ENCODE measurements around the gene IL17RC.
"Not testable (repeated sequence)": the region's sequence is repeated elsewhere in the genome, so short reads cannot be mapped to it uniquely, and the experiment has no call there.

Gene IL17RC

DNA sequence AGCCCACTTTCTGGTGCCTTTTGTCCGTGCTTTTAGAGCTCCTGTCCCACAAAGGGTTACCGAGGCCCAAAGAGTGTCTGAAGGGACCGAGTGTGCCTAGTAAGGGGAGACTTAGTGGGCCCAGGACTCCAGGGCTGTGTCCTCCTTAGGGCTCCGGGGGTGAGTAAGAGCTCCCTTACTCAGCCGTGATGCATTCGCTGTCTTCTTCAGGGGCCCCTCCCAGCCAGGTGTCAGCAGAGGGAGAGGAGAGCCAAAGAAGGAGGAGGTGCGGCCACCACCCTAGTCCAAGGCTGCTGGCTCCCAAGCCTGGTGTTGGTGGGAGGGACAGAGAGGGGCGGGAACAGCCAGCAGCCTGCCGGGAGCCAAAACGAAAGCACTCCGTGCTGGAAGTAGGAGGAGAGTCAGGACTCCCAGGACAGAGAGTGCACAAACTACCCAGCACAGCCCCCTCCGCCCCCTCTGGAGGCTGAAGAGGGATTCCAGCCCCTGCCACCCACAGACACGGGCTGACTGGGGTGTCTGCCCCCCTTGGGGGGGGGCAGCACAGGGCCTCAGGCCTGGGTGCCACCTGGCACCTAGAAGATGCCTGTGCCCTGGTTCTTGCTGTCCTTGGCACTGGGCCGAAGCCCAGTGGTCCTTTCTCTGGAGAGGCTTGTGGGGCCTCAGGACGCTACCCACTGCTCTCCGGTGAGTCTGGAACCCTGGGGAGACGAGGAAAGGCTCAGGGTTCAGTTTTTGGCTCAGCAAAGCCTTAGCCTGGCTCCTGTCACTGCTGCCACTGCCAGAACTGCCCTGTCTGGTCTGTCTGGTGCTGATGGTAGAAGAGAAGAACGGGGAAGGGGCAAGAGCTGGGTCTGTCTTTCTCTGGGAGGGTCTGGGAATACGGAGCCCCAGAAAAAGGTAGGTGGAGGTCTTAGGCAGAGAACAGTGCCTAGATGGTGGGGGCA is at the start of gene IL17RC:
TSS of gene IL17RC (plus strand) at position 365 of the 947 bp plus-strand sequence. CDS start at position 583, 218 bp downstream.
- no peak for DNase-seq (ENCODE audit: low read depth in 2 of 2, low spot score in 1 of 2)

DNA sequence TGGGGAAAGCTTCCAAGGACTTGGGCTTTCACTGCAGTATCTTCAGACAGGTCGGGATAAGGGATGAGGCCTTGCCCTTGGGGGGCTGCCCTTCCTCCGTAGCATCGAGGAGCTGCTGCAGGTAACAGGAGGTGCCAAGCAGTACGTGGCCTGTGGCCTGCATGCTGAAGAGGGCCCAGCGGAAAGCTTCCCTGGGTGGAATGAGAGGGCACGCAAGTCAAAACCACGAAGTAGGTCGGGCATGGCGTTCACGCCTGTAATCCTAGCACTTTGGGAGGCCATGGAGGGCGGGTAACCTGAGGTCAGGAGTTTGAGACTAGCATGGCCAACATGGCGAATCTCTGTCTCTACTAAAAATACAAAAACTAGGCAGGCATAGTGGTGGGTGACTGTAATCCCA is 49.8 kb upstream of the IL17RC start:
- DNase-seq (ENCODE audit: low read depth in 2 of 2, low spot score in 1 of 2) = no peak

DNA sequence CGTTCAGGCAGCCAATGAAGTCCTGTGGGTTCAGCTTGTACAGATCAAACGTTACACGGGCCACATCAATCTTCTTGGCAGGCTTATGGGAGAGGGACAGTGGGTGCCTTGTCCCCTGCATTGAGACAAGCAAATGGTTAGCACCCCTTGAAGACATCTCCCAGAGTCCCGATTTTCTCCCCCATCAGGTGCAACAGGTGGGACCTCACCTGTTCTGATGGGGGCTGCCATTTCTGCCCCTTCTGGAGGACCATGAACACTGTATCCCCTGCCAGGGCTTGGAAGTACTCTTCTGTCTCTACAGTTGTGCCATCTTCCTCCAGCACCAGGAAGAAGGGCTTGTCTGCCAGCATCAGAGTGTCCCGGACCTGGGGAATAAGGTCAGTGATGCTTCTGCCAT is 46.9 kb upstream of the IL17RC start:
- DNase-seq (ENCODE audit: low read depth in 2 of 2, low spot score in 1 of 2) = no peak

DNA sequence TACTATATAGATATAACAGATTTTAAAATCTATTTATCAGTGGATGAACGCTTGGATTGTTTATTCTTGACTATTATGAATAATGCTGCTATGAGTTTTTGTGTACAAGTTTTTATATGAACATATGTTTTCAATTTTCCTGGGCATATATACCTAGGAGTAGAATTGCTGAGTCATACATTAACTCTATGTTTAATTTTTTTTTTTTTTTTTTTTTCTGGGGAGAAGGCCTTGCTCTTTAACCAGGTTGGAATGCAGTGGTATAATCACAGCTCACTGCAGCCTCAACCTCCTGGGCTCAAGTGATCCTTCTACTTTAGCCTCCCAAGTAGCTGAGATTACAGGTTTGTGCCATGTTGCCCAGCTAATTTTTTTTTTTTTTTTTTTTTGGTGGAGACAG is 45.9 kb upstream of the IL17RC start:
- DNase-seq (ENCODE audit: low read depth in 2 of 2, low spot score in 1 of 2) = no peak

DNA sequence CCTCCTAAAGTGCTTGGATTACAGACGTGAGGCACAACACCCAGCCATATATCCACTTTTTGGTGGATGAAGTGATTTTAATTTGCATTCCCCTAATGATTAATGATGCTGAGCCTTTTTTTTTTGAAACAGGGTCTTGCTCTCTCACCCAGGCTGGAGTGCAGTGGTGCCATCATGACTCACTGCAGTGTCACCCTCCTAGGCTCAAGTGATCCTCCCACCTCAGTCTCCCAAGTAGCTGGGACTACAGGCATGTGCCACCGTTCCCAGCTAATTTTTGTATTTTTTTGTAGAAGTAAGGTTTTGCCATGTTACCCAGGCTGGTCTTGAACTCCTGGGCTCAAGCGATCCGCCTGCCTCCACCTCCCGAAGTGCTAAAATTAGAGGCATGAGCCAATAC is 44.8 kb upstream of the IL17RC start:
- not testable (repeated sequence) for DNase-seq (ENCODE audit: low read depth in 2 of 2, low spot score in 1 of 2)

GRCh38 chr3:9875448-9875847 is 41.5 kb upstream of the IL17RC start:
- DNase-seq (ENCODE audit: low read depth in 2 of 2, low spot score in 1 of 2) = no peak

DNA sequence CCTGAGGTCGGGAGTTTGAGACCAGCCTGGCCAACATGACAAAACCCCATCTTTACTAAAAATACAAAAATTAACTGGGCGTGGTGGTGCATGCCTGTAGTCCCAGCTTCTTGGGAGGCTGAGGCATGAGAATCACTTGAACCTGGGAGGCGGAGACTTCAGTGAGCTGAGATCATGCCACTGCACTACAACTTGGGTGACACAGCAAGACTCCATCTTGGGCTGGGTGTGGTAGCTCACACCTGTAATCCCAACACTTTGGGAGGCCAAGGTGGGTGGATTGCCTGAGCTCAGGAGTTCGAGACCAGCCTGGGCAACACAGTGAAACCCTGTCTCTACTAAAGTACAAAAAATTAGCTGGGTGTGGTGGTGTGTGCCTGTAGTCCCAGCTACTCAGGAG is 40.6 kb upstream of the IL17RC start:
- DNase-seq (ENCODE audit: low read depth in 2 of 2, low spot score in 1 of 2) = not testable (repeated sequence)

GRCh38 chr3:9876991-9877390 is 39.9 kb upstream of the IL17RC start:
- DNase-seq (ENCODE audit: low read depth in 2 of 2, low spot score in 1 of 2) = no peak

- DNase-seq (ENCODE audit: low read depth in 2 of 2, low spot score in 1 of 2) = no peak
Measured at GRCh38 chr3:9878700-9879099, 38.2 kb upstream of the IL17RC start.

- no peak for DNase-seq (ENCODE audit: low read depth in 2 of 2, low spot score in 1 of 2)
Measured at GRCh38 chr3:9879830-9880549, 36.9 kb upstream of the IL17RC start, which contains the start of gene CIDEC. CIDEC (minus strand) TSS chr3:9880253; CDS start chr3:9878486, 1,767 bp downstream.

DNA sequence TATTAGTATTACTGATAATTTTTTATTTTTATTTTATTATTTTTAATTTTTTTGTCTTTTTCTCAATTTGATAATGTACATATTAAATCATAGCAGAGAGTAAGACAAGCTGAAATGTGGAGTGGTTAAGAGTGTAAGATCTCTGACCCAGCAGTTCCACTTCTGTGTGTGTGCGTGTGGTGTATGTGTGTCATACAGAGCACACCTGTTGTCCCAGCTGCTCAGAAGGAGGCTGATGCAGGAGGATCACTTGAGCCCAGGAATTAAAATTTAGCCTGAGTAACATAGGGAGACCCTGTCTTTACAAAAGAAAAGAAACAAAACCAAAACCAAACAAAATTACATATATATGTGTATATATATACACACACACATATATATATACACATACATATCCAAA is 35.5 kb upstream of the IL17RC start:
- DNase-seq (ENCODE audit: low read depth in 2 of 2, low spot score in 1 of 2) = no peak

DNA sequence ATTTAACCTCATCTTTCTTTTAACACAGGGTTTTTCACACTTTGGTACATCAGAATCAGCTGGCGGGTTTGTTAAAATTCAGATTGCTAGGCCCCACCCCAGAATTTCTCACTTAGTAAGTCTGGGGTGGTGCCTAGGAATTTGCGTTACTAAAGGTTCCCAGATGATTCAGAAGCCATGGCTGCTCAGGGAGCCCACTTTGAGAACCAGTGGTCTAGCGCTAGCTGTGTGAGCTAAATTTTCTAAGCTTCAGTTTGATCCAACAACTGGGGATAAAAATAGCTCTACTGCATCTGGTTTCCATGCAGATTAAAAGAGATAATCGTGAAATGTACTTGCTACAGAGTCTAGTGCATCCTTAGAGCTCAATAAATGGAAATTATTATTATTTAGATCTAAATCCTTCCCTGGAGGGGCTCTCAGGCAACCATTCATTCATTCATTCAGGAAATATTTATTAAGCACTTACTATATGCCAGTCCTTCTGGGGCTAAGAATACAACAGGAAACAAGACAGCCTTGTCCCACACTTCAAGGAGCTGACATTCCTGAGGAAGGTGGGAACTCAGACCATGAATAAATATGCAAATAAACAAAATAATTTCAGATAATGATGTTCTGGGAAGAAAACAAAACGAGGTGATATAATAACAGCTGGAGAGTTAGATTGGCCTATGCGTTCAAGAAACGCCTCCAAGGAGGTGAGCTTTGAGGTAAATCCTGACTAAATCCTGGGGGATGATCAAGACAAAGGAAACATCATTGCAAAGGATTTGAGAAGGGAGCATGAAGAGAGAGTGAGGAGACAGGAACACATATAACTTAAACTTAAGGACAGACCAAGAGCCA is 33.0 kb upstream of the IL17RC start:
- no peak for DNase-seq (ENCODE audit: low read depth in 2 of 2, low spot score in 1 of 2)

- no peak for DNase-seq (ENCODE audit: low read depth in 2 of 2, low spot score in 1 of 2)
Measured at GRCh38 chr3:9884555-9885165, 32.2 kb upstream of the IL17RC start.

DNA sequence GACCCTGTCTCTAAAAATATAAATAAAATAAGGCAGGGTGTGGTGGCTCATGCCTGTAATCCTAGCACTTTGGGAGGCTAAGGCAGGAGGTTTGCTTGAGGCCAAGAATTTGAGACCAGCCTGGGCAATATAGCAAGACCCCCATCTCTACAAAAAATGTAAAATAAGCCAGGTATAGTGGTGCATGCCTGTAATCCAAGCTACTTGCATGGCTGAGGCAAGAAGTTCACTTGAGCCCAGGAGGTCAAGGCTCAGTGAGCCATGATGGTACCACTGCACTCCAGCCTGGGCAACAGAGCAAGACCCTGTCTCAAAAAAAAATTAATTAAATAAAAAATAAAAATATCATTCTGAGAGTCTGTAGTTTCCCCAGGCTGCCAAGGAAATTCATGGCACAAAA is 30.6 kb upstream of the IL17RC start:
- no peak for DNase-seq (ENCODE audit: low read depth in 2 of 2, low spot score in 1 of 2)

- no peak for DNase-seq (ENCODE audit: low read depth in 2 of 2, low spot score in 1 of 2)
Measured at GRCh38 chr3:9887480-9887879, 29.4 kb upstream of the IL17RC start.

- no peak for DNase-seq (ENCODE audit: low read depth in 2 of 2, low spot score in 1 of 2)
Measured at GRCh38 chr3:9888540-9888939, 28.4 kb upstream of the IL17RC start.

DNA sequence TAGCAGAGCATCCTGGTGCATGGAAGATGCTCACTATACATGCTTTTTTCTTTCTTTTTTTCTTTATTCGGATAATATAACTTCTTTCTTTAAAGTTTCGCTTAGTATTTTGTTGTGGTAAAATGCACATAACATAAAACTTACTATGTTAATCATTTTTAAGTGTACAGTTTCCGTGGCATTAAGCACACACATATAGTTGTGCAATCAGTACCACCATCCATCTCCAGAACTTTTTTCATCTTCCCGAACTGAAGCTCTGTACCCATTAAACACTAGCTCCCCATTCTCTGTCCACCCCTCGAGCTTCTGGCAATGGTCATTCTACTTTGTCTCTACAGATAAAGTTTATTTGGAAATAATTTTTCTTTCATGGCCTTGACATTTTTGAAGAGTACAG is 27.5 kb upstream of the IL17RC start:
- DNase-seq (ENCODE audit: low read depth in 2 of 2, low spot score in 1 of 2) = no peak

DNA sequence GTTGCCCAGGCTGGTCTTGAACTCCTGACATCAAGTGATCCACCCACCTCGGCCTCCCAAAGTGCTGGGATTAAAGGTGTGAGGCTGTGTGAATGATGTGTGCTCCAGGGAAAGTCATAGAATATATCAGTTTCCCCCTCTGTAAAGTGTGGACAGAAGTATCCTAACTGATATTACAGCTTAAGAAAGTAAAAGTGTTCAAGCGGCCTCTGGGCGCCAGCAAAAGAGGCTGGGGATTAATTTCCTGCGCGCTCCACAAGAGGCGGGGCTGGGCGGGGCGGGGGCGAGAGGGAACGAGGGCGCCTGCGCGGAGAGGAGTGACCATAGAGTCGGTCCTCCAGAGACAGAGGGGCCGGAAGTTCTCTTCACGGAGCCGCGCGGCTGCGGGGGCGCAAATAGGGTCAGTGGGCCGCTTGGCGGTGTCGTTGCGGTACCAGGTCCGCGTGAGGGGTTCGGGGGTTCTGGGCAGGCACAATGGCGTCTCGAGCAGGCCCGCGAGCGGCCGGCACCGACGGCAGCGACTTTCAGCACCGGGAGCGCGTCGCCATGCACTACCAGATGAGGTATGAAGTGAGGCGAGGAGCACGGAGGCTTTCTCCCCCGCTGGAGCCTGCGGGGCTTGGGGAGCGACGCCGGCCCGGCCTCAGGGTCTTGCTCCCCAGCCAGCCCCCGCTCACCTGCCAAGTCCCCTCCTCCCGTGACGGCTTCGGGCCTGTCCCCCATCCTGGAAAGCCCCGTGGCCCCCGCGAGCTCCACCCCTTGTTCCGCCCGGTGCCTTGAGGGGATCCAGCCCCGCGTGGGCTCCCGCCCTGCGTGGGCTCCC is 26.4 kb upstream of the IL17RC start, which contains the start of gene JAGN1:
TSS of gene JAGN1 (plus strand) at position 362 of the 823 bp plus-strand sequence. CDS start at position 475, 113 bp downstream.
- DNase-seq (ENCODE audit: low read depth in 2 of 2, low spot score in 1 of 2) = peak; percentile 83 to 86

DNA sequence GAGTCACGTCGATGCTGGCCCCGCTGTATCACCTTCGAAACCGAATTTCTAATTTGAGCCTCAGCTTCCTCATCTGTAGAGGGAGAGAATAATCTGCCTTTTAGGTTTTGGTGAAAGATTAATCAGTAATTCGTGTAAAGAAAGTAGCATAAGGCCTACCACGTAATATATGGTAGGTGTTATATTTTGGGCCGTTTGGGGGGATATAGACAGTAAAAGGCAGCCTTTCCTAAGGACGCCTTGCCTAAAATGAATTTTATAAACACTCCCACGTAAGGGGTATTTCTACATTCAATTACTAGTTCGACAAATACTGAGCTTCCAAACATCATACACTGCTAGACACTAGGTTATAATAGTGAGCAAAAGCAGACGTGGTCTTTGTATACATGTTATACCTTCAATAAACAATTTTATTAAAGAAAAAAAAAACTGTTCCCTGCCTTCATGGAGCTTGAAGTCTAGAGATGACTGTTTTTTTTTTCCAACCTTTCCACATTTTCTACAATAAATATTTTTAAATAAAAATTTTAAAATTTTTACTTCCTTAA is 25.8 kb upstream of the IL17RC start:
- DNase-seq (ENCODE audit: low read depth in 2 of 2, low spot score in 1 of 2) = no peak

Data from stimulated activated CD8-positive, alpha-beta memory T cell treated with anti-CD3 and anti-CD28 coated beads, Interleukin-4, amount 100 ng/mL, for 1 hour (primary cell).